Measurements from ENCODE around the gene DMRTA1.
"Not testable (repeated sequence)": the region's sequence is repeated elsewhere in the genome, so short reads cannot be mapped to it uniquely, and the experiment has no call there.

DMRTA1 gene

DNA sequence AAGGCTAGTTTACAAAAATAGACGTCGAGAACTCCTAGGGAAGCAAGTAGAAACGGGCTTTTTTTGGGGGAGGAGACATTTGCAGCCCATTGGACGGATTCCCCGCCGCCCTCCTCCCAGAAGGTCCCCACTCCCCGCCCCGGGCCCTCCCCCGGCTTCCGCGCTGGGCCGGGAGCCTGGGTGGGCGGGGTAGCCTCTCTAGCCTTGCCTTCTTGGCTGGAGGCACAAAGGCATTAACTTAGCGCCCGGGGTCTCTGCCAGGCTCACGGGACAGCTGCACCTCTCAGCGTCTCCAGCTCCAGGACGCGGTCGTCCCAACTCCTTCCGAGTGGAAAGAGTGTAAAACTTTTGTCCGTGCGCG lies at the start of gene DMRTA1:
Gene DMRTA1, plus strand, starts transcription at position 236 of the 361 bp plus-strand sequence. CDS start 242 bp downstream, outside the sequence.
- DNase-seq (ENCODE audit: low spot score), result peak; percentile 72

DNA sequence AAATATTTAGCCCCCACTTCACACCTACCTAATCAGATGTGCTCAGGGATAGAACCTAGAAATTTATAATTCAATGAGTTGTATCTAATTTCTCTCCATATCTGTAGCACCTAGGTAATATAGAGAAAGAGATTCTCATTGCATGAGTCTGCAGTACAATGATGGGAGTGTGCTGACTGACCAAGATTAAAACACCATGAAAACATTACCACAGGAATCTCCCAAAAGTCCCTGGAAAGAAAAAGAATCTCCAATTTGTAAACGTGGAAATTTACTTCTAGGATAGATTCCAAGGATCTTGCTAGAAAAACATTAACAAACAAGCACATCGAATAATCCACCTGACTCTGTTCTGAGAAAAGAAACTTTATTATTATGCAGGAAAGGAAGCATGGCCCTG lies 45.0 kb upstream of the DMRTA1 start:
- DNase-seq (ENCODE audit: low spot score), result no peak

- DNase-seq (ENCODE audit: low spot score), result no peak
Measured at GRCh38 chr9:22405869-22406659, 40.6 kb upstream of the DMRTA1 start.

GRCh38 chr9:22413884-22414283 lies 32.7 kb upstream of the DMRTA1 start:
- no peak for DNase-seq (ENCODE audit: low spot score)

GRCh38 chr9:22415941-22416691 lies 30.5 kb upstream of the DMRTA1 start:
- no peak for DNase-seq (ENCODE audit: low spot score)

GRCh38 chr9:22416692-22417060 lies 29.9 kb upstream of the DMRTA1 start:
- no peak for DNase-seq (ENCODE audit: low spot score)

GRCh38 chr9:22423566-22423965 lies 23.1 kb upstream of the DMRTA1 start:
- no peak for DNase-seq (ENCODE audit: low spot score)

DNA sequence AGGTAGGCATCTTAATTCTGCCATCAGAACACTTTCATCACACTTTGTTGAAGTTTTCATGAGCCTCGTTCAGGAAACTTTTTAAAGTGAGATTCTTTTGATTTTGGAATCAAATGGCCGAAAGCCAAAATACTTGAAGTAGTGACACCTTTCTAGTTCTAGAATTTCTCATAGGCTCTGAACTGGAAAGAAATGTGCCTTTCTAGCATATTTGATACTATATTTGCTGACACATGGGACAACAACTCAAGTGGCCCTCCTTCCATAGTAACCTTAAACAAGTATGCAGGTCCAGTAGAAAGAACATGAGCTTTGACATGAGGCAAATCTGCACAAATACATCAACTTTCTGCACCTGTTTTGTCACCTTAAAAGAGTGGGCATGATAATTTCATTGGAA lies 22.0 kb upstream of the DMRTA1 start:
- no peak for DNase-seq (ENCODE audit: low spot score)

DNA sequence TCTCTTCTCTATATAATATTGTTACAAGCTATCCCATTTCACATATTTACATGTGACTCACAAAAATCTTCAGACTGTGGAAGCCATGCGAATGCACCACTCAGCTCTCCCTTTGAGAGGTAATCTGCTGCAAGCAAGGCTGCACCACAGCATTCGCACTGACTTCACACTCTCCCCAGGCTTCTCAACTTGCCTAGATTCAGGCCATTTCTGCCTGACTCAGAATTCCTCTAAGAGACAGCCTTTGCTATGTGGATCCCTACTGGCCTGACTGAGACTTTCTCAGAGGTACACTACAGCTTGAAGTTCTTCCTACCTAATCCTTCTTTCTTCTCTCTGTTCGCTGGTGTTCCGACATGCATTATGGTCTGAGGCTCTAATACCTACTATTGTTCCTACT lies 21.1 kb upstream of the DMRTA1 start:
- DNase-seq (ENCODE audit: low spot score), result no peak

DNA sequence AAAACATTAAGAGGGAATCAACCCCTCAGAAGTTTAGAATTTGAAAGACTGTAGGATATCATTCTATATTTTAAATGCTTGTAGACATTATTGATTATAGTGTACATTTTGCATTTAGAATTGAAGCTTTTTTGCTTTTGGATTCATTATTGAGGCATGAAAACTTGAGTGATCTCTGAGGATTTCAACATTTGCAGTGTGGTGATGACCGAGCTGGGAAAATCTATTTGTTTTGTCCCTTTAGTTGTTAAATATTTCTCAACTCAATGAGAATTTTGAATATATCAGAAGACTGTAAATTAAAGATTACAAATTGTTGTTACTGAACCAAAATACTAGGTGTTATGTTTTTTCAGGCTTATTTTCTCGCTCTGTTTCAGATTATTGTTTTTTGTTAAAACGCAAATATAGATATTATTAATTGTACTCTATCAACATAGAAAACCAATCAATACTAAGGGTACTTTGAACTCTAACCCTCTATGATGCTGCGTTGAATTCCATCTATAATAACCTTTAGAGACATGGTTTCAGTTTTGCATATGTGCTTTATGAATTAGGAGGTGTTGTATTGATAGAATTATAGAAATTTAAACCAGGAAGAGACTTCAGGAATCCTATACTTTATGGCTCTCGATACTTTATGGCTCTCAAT lies 19.3 kb upstream of the DMRTA1 start:
- DNase-seq (ENCODE audit: low spot score), result no peak

GRCh38 chr9:22433691-22434090 lies 12.9 kb upstream of the DMRTA1 start:
- no peak for DNase-seq (ENCODE audit: low spot score)

DNA sequence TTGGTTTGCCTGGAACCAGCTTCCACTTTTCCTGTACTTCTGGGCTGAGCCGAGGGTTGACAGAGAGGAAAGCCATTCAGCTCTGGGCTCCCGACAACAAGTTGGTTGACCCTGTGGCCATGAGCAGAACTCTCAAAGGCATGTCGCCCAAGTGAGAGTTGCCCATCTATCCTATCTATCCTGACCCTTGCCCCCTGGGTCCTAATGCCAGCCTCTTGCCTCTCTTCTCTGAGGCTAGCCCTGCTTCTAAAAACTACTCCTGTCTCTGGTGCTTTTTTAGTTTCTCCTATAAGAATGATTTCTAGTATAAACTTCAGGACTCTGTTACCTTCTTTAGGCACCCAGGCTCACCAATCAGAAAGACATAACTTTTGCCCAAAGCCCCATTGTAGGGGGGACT lies 11.4 kb upstream of the DMRTA1 start:
- not testable (repeated sequence) for DNase-seq (ENCODE audit: low spot score)

GRCh38 chr9:22437461-22438067 lies 9.1 kb upstream of the DMRTA1 start:
- DNase-seq (ENCODE audit: low spot score), result not testable (repeated sequence)

DNA sequence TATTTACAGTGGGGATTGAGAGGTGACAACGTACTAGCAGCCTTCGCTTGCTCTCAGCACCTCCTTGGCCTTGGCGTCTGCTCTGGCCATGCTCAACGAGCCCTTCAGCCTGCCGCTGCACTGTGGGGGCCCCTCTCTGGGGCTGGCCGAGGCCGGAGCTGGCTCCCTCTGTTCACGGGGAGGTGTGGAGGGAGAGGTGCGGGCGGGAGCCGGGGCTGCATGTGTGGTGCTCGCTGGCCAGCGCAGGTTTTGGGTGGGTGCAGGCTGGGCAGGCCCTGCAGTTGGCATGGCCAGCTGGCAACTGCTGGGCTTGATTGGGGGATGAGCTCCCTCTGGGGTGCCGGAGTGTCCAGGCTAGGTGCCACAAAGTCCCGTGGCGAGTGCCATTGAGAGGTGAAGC lies 5.8 kb upstream of the DMRTA1 start:
- DNase-seq (ENCODE audit: low spot score), result no peak

GRCh38 chr9:22446950-22447617 lies 460 bp downstream of the DMRTA1 start:
- DNase-seq (ENCODE audit: low spot score), result peak; percentile 43

DNA sequence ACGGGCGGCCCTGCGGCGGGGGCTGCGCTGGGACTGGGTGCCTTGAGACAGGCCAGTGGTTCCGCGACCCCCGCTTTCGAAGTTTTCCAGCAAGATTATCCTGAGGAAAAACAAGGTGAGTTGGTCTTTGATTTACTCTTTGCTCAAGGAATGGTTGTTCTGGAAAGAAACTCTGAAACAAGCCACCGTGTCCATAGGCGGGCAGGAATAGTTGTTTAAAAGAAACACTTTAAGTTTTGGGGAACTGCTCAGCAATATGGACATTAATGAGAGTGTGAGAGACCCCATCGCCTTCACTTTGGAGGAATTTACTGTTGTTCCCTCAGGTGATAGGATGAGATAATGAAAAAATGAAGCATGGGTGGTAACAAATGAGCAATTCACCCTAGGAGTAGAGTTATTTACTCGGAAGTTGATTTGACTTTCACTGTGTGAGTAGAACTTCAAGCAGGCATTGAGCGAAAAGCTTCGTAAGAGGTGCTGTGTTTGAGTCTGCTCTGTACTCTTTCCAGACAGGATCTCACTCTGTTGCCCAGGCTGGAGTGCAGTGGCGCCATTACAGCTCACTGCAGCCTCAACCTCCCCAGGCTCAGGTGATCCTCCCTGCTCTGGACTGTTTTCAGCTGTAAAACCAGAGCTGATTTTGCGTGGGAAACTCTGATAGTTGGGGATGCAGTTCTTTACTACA lies 1.1 kb downstream of the DMRTA1 start:
- peak; percentile 11 for DNase-seq (ENCODE audit: low spot score)

- no peak for DNase-seq (ENCODE audit: low spot score)
Measured at GRCh38 chr9:22449719-22450118, 3.1 kb downstream of the DMRTA1 start.

- DNase-seq (ENCODE audit: low spot score), result no peak
Measured at GRCh38 chr9:22452415-22453010, 5.9 kb downstream of the DMRTA1 start.

DNA sequence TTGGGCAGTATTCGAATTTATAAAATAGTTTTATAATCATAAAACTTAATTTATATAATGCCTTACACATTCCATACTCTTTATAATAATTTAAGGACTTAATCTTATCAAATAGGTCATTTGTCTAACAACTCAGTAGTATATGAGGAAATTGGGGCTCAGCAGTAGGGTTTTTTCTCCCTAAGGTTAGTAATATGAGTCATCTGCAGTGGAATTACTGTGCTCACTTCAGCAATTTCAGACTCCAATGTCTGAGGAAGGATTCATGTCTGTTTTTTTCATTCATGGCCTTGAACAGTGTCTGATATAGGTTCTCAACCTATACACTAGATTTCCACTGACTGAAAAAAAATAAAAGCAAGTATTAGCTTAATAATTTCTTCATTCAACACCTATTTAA lies 7.4 kb downstream of the DMRTA1 start:
- DNase-seq (ENCODE audit: low spot score), result no peak

DNA sequence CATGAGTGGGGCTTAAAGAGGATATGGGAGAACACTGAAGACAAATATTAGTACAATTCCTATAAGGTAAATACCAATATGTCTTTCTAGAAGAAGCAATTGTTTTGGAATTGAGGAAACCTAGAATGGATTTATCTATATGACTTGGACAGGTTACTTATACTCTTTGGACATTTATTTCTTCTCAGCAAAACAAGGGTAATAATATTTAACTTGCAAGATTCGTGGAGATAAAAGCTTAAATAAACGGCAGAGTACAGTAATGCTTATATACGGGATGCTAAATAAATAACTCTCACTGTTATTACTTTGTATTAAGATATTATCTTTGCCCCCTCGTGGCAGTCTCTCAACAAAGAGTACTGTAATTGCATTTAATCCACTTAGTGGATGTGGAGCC lies 8.6 kb downstream of the DMRTA1 start:
- DNase-seq (ENCODE audit: low spot score), result no peak

DNA sequence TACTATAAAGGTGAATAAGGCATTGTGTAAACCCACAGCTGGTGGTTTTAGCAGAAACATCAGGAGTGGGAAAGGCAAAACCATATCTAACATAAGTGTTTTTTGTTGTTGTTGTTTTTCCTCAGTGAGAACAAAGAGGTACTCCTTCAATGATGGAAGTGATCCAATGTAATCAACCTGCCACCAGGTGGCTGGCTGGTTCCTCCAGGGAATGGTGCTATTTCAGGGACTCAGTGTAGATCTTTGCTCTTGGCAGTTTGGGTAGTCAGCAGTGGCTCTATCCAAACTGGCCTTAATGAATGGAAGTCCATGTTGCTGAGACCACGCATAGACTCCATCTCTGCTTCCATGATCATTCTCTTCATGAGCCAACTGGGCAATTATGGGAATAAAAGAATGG lies 10.8 kb downstream of the DMRTA1 start:
- no peak for DNase-seq (ENCODE audit: low spot score)

Measured in HuH-7.5 (cell line).